DMS 273 (cell line): ENCODE data around the gene ATP2B2.

Experiments used
- DNase-seq: peaks from one replicate; lab custom pipeline; 2025; ENCODE audit not compliant: unreplicated experiment; lab: John Stamatoyannopoulos, UW

ATP2B2 gene

DNA sequence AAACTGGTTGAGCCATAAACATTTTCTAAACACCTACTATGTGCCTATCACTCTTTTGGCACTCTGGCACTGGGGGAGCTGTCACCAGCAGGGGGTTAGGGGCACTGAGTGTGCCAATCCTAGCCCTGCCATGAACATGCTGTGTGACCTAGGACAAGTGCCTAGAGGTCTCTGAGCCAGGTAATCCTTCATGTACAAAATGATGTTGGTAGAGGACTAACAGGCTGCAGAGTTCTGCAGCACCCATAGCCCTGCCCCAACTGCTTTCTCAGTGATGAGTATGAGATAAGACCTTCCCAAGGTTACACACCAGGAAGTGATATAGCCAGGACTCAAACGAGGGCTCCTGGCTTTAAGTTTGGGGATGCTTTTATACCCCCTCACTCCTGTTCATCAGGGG lies 99.6 kb downstream of the ATP2B2 start:
- DNase-seq: no peak

DNA sequence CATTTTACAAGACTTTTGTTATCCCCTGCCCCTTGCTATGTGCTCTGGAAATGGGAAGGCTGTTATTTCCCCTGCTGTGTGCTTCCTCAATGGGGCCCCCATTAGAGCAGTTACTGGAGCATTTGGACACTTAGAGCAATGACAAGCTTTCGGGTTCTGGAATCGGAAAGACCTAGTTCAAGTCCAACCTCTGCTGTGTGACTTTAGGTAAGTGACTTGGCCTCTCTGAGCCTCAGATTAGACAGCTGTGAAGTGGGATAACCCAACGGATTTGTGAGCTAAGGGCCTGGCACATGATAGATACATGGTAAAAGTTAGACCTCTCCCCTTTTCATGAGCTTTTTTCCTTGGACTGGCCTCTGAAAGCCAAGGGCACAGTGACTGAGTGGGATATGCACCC lies 100.5 kb downstream of the ATP2B2 start:
- DNase-seq: no peak

- no peak for DNase-seq
Measured at GRCh38 chr3:10404377-10404776, 101.0 kb downstream of the ATP2B2 start.

GRCh38 chr3:10401990-10402761 lies 103.2 kb downstream of the ATP2B2 start:
- DNase-seq: no peak

DNA sequence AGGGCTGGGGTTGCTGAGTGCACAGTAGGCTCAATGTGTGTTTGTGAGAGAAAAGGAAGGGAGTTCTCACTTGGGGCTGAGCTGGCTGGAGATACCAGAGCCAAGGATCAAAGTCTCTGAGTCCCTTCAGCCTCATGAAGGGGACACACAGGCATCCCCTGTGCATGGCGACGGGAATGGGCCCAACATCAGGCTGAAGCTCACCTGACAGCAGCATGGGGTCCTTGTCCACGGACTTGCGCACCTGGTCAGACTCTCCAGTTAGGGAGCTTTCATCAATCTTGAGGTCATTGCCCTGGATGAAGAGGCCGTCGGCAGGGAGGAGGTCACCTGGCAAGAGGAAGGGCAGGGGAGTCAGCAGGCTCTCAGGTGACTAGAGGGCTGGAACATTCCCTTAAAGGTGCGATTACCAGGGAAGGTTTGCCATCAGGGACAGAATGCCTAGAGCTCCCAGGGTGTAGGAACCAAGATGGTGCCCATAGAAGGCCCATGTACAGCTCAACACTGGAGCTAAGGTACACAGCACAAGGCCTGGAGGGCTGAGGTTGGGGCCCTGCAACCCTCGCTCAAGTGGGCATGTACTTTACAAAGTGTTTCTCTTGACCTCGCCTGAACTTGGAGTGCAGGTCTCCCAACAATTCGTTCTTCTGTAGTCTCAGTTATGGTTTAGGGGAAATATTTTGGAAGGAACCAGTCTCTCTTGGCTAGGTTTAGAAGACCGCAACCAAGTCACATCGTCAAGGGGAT lies 104.5 kb downstream of the ATP2B2 start:
- no peak for DNase-seq

GRCh38 chr3:10400050-10400748 lies 105.2 kb downstream of the ATP2B2 start:
- DNase-seq: no peak

DNA sequence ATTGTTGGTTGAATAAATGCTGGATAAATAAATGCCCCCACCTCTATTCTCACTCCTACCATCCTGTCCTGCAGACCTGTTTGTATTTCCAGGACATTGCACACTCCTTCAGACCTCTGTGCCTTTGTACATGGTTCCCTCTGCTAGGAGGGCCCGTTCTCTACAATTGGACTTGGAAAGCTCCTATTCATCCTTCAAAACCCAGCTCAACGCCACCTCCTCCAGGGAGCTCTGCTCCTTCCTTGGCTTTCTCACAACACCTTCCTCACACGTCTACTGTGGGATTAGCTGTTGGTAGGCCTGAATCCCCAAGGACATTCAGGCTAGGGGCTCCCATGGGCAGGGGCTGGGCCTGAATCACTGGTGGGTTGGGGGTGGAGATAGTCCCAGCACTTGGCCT lies 105.8 kb downstream of the ATP2B2 start:
- no peak for DNase-seq

- DNase-seq: no peak
Measured at GRCh38 chr3:10398341-10398740, 107.0 kb downstream of the ATP2B2 start.

GRCh38 chr3:10397879-10398278 lies 107.5 kb downstream of the ATP2B2 start:
- no peak for DNase-seq

GRCh38 chr3:10396931-10397330 lies 108.5 kb downstream of the ATP2B2 start:
- DNase-seq: no peak

DNA sequence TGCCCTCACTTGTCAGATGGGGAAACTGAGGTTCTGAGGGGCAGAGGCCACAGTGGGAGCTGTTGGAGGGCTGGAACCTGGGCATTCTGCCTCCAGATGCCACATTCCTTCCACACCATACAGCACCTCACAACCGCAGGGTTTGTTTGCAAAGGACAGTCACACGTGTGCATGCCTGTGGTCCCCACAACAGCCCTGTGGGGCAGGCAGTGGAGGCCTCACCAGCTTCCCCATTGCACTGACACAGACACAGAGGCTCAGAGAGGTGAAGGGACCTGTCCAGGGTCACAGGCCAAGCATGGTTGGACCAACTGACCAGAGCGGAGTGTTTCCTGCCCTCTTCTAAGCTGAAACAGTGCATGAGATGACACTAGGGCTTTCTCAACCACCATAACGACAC lies 109.3 kb downstream of the ATP2B2 start:
- no peak for DNase-seq

DNA sequence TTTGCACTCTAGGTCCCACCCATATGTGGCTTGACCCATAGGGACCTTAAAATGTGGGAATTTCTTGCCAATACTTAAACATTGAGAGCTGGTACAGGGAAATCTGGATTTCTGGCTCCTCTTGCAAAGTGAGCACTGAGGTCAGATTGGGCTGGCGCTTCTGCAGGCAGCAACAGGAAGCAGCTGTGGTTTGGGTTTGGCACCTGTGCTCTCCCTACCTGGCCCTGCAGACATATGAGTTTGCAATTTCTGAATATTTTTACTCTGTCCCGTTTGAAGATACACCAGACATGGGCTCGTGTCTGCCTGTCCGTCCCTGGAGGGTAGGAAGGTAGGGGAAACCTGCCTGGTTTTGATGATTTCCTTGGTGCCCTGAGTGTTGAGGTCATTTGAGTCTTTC lies 109.7 kb downstream of the ATP2B2 start:
- DNase-seq: no peak

GRCh38 chr3:10395196-10395595 lies 110.2 kb downstream of the ATP2B2 start:
- DNase-seq: no peak

GRCh38 chr3:10394491-10395025 lies 110.8 kb downstream of the ATP2B2 start:
- no peak for DNase-seq

DNA sequence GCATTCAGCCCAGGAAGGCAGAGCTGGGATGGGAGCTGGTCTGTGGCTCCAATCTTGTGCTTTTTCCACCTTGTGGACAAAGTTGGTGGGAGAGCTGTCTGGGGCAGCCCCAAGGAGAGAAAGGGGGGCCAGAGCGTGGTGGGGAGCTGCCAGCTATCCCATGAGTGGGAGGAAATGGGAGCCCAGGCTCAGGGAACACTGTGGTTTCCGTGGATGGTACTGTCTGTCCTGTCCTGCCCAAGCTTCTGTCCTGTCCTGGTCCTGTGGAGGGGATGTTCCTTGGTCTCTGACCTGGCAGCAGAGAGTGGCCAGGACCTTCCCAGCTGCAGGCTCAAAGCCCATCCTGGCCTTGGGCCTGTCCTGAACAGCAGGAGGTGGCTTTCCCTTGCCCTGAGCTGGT lies 111.9 kb downstream of the ATP2B2 start:
- no peak for DNase-seq

GRCh38 chr3:10392906-10393461 lies 112.4 kb downstream of the ATP2B2 start:
- DNase-seq: no peak

GRCh38 chr3:10392244-10392643 lies 113.1 kb downstream of the ATP2B2 start:
- peak; percentile 12 for DNase-seq

DNA sequence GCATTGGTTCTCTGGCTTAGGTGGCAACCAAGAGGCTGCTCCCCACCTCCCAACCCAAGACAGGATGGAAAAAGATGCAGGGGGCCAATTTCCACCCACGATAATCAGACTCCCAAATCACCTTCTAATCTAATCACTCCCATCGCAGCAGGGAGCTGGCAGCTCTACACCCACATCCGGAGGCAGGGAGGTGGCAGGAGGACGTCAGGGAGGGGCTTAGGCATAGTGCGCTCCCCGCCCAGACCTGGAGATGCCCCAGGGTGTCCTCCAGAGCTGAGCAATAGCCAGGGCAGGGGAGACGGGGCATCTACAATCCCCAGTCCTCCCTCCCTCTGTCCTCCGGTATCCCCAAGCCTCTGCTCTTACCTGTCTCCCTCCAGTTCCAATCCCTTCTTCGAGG lies 114.0 kb downstream of the ATP2B2 start:
- no peak for DNase-seq

DNA sequence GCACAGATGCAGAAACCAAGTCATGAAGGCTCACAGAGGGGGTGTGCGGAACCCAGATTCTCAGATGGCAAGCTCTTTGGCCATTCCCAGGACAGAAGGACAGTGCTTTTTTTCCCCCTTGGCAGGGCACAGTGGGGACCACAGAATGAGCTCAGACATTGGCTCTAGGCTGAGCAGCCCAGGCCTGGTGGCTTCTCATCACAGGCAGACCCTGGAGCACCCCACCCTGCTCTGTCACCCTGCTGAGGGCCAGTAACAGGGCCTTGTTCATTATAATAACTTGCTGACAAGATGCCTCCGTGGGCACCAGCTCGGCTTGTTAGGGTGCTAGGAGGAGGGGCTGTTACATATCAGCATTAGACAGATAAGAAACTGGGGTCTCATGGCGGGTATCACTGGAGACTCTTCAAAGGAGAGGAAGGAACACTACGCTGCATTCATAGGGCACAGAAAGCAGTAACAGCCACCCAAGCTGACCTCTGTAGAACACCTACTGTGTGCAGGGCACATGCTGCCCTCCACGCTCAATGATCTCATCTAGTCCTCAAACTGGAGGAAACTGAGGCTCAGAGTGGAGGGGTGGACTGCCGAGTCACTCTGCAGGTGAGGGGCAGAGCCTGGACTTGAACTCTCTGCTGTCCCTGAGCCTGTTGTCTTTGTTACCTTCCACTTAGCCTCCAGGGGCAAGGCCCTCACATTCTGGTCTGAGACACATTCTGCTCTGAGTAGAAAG lies 114.6 kb downstream of the ATP2B2 start:
- no peak for DNase-seq

DNA sequence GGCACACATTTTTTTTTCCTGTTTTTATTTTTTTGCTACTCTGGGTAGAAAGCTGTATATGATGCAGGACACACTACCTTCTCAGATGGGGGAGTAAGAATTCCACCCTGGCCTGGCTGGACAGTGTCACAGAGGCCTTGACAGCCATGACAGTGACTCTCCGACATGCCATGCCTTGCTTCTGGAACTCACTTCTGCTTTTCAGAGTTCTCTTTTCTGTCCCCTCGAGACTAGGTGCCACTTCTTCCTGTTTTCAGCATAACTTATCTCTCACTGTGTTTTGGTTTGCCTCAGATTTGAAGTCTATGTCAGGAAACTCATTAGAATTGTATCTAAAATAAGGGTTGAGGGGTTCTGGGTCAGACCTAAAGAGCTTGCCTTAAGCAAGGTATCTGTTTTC lies 115.4 kb downstream of the ATP2B2 start:
- no peak for DNase-seq

- DNase-seq: no peak
Measured at GRCh38 chr3:10389339-10389738, 116.0 kb downstream of the ATP2B2 start.
